Measurements from ENCODE around the gene C11orf24.

- TF ChIP-seq RAD21 (IDR thresholded peaks at IDR 0.05 in 1 of 2, conservative IDR thresholded peaks at IDR 0.05 in 1 of 2; ENCODE audit: low read depth in 2 of 2, low read length in 2 of 2) (no peak), YY1 (IDR thresholded peaks at IDR 0.05; ENCODE audit: low read depth, low read length) (no peak), BCL11A (IDR thresholded peaks at IDR 0.05; ENCODE audit: low read depth in 2 of 2, low read length in 2 of 2) (no peak), GTF2F1 (IDR thresholded peaks at IDR 0.05; ENCODE audit: borderline replicate concordance, low read depth, low read length) (no peak), RXRA (IDR thresholded peaks at IDR 0.05; ENCODE audit: insufficient read depth, low read depth, low read length) (no peak)
- TF ChIP-seq, protein P1, sequence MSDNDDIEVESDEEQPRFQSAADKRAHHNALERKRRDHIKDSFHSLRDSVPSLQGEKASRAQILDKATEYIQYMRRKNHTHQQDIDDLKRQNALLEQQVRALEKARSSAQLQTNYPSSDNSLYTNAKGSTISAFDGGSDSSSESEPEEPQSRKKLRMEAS (IDR thresholded peaks at IDR 0.05): no peak
- TF ChIP-seq, protein P2, sequence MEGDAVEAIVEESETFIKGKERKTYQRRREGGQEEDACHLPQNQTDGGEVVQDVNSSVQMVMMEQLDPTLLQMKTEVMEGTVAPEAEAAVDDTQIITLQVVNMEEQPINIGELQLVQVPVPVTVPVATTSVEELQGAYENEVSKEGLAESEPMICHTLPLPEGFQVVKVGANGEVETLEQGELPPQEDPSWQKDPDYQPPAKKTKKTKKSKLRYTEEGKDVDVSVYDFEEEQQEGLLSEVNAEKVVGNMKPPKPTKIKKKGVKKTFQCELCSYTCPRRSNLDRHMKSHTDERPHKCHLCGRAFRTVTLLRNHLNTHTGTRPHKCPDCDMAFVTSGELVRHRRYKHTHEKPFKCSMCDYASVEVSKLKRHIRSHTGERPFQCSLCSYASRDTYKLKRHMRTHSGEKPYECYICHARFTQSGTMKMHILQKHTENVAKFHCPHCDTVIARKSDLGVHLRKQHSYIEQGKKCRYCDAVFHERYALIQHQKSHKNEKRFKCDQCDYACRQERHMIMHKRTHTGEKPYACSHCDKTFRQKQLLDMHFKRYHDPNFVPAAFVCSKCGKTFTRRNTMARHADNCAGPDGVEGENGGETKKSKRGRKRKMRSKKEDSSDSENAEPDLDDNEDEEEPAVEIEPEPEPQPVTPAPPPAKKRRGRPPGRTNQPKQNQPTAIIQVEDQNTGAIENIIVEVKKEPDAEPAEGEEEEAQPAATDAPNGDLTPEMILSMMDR (IDR thresholded peaks at IDR 0.05; ENCODE audit: control extremely low read depth in 1 of 3, insufficient read depth in 1 of 3, low read depth in 1 of 3, low read length in 3 of 3): no peak
- TF ChIP-seq, protein P3, sequence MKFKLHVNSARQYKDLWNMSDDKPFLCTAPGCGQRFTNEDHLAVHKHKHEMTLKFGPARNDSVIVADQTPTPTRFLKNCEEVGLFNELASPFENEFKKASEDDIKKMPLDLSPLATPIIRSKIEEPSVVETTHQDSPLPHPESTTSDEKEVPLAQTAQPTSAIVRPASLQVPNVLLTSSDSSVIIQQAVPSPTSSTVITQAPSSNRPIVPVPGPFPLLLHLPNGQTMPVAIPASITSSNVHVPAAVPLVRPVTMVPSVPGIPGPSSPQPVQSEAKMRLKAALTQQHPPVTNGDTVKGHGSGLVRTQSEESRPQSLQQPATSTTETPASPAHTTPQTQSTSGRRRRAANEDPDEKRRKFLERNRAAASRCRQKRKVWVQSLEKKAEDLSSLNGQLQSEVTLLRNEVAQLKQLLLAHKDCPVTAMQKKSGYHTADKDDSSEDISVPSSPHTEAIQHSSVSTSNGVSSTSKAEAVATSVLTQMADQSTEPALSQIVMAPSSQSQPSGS (IDR thresholded peaks at IDR 0.05; ENCODE audit: low read length): no peak
Observed at GRCh38 chr11:68273026-68273738, 1.4 kb upstream of the C11orf24 start.
